ENCODE data around the gene GNB1L.

- no peak for TF ChIP-seq POLR2A (IDR thresholded peaks at IDR 0.05)
- no peak for TF ChIP-seq CTCF (IDR thresholded peaks at IDR 0.05)
Observed at GRCh38 chr22:19853058-19853878, 1.4 kb downstream of the GNB1L start.

Measured in prostate gland (tissue), 2 donors.